LNCAP (cell line): Measurements from ENCODE around the gene CDC23.

Experiments
- TF ChIP-seq, protein P1 (sequence below): fragments of 450-650 bp; IDR thresholded peaks from 2 replicates; pipeline ENCODE4 v1.5.1; 2017; ENCODE audit warnings: mild to moderate bottlenecking

The CDC23 gene

DNA sequence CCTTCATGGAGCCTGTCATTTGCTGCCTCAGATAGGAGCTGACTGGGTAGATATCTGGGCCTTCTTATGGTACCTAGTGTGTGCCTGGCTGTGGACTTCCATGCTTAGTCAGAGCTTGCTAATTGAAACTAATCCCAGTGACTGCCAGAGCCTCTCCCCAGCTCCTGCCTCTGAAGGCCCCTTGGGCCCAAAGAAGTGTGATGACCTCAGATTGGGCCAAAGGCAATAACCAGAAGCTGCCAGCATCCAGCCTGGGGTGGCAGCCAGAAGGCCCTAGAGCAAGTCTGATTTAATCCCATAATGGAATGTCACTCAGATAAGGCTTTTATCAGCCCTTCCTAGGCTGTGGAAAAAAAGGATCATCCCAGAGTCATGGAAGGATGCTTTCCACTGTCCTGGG is 17.1 kb upstream of the CDC23 start:
- TF ChIP-seq, protein P1, sequence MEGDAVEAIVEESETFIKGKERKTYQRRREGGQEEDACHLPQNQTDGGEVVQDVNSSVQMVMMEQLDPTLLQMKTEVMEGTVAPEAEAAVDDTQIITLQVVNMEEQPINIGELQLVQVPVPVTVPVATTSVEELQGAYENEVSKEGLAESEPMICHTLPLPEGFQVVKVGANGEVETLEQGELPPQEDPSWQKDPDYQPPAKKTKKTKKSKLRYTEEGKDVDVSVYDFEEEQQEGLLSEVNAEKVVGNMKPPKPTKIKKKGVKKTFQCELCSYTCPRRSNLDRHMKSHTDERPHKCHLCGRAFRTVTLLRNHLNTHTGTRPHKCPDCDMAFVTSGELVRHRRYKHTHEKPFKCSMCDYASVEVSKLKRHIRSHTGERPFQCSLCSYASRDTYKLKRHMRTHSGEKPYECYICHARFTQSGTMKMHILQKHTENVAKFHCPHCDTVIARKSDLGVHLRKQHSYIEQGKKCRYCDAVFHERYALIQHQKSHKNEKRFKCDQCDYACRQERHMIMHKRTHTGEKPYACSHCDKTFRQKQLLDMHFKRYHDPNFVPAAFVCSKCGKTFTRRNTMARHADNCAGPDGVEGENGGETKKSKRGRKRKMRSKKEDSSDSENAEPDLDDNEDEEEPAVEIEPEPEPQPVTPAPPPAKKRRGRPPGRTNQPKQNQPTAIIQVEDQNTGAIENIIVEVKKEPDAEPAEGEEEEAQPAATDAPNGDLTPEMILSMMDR = no peak

DNA sequence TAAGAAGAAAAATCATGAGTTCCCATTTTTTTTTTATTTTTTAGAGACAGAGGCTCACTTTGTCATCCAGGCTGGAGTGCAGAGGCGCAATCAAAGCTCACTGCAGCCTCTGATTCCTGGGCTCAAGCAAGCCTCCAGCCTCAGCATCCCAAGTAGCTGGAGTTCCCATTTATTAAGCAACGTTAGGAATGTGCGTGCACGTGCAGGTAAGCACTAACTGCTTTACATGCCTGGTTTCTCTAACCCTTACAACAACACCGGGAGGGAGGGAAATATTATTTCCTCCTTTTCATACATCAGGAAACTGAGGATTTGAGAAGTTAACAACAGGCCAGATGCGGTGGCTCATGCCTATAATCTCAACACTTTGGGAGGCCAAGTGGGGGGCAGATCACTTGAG is 16.3 kb upstream of the CDC23 start:
- TF ChIP-seq, protein P1 = no peak

DNA sequence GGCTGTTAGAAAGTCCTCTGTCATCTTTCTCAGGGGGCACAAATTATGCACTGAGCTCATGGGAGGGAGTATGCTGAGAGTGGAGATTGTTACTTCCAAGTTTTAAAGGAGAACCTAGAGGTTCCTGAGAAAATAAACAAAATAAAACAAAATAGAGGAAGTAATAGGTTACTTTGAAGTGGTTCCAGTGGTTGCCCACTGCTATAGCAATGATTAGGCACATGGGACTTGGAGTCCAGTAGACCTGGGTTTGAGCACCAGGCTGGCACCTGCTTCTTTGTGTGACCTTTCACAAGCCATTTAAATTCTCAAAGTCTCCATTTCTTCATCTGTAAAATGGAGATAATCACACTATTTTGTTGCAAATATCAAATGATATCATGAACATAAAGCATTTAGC is 13.8 kb upstream of the CDC23 start:
- TF ChIP-seq, protein P1 = no peak

DNA sequence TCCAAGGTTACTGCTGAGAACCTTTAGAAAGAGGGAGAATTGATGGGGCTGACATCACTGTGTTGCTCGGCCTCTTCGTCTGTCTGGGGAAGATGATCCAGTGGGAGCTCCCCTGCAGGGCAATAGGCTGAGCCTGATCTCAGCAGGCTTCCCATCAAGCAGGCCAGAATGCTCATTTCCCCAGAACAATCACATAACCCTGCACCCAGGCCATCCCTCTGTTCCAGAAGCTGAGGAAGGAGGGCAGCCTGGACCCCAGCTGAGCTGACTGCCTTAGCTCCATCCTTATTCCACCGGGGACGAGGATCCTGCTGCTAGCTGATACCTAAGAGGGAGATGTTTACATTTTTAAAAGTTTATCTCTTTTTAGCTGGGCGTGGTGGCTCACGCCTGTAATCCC is 11.6 kb upstream of the CDC23 start:
- TF ChIP-seq, protein P1 = no peak

DNA sequence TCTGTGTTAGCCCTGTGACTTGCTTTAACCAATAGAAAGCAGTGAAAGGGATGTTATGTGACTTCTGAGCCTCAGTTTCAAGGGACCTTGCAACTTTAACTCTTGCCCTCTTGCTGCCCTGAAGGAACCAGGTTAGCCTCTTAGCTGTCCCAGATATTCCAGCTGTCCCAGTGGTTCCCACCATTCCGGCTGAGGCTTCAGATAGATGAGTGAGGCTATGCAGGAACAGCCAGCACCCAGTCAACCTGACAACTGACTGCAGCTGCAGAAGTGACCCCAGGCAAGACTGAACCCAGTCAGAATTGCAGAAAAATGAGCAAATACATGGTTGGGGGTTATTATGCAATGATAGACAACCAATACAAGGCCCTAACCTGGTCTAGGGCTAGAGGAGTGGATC is 10.4 kb upstream of the CDC23 start:
- TF ChIP-seq, protein P1 = no peak

DNA sequence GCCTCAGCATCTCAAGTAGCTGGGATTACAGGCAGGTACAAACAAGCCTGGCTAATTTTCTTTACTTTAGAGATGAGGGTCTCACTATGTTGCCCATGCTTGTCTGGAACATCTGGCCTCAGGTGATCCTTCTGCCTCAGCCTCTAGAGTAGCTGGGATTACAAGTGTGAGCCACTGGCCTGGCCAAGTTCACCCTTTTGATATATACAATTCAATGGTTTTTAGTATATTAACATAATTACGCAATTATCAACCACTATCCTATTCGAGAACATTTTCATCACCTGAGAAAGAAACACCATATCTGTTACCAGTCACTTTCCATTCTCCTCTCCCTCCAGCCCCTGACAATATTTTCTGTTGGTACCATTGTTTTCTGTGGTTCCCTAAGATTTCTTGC is 3.7 kb upstream of the CDC23 start:
- TF ChIP-seq, protein P1 = no peak

DNA sequence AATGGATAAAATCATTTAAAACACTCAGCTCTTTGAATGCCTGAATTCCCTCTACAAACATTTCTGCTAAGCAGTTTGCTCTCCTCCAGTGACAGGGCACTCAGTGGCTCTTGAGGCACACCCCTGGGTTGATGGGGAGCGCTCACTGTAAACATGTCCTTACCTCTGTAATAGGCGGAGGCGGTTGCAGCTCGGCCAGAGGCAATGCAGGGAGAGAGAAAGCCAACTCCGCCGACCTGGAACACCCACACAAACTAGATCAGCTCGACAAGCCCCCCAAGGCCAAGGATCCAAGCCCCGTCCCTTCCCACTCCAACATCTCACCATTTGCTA is 329 bp downstream of the CDC23 start:
- TF ChIP-seq, protein P1 = no peak

DNA sequence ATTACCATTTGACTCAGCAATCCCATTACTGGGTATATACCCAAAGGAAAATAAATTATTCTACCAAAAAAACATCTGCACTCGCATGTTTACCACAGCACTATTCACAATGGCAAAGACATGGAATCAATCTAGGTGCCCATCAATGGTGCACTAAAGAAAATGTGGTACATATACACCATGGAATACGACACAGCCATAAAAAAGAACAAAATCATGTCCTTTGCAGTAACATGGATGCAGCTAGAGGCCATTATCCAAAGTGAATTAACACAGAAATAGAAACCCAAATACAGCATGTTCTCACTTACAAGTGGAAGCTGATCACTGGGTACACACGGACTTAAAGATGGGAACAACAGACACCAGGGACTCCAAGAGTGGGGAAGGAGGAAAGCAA is 2.1 kb downstream of the CDC23 start:
- TF ChIP-seq, protein P1 = no peak
